ENCODE measurements around the gene NPEPL1. TPM values are rescaled to one million over a fixed set of nuclear protein-coding genes. Genes with fewer than 3 reads are reported as not detected.

The NPEPL1 gene
- total and polyA plus RNA-seq, 2 donors (not counting 3 experiments of a cell fraction or from before 2014, with no cell fraction given) = 22.5 to 40.8 TPM

- BruUV-seq (replicated peaks) = no TSS peak
- ChIA-PET CTCF (no interaction called here), POLR2A (no interaction called here)
- Histone ChIP-seq H3K4me3 (replicated peaks in 1 of 3; ENCODE audit: insufficient read depth in 1 of 3, low read depth in 1 of 3, low read length in 3 of 3) (no peak overlapping the region), H3K27ac (ENCODE audit: insufficient read depth, low read depth, low read length) (no peak overlapping the region), H4K20me1 (replicated peaks; ENCODE audit: control insufficient read depth, extremely low read depth, insufficient read depth, low read length) (no peaks in the 10 kb centered on the region), H3K9me3 (replicated peaks; ENCODE audit: control insufficient read depth, insufficient read depth, low read length) (no peaks in the 10 kb centered on the region), H3K9me1 (replicated peaks; ENCODE audit: control insufficient read depth, extremely low read depth, insufficient read depth, low read length) (no peaks in the 10 kb centered on the region), H3K4me2 (ENCODE audit: insufficient read depth, low read length) (no peak overlapping the region), H3K9ac (replicated peaks; ENCODE audit: extremely low read depth, insufficient read depth, low read length) (no peak overlapping the region), H3K27me3 (ENCODE audit: control insufficient read depth in 2 of 2, insufficient read depth in 2 of 2, low read length in 2 of 2) (no peaks in the 10 kb centered on the region), H2AFZ (ENCODE audit: low read depth, low read length) (no peak overlapping the region), H3K4me1 (ENCODE audit: control insufficient read depth, extremely low read depth, insufficient read depth, low read length) (no peaks in the 10 kb centered on the region), H3K79me2 (ENCODE audit: control insufficient read depth, insufficient read depth, low read length) (no peaks in the 10 kb centered on the region), H3K36me3 (ENCODE audit: control insufficient read depth in 2 of 2, extremely low read depth in 1 of 2, insufficient read depth in 2 of 2, low read length in 2 of 2) (no peaks in the 10 kb centered on the region)
- TF ChIP-seq MAX (IDR thresholded peaks at IDR 0.05; ENCODE audit: insufficient read depth, insufficient read length) = no peak
- intact Hi-C loops (cut with micrococcal nuclease) = no loop called here
- no peak for DNase-seq (ENCODE audit: low read depth, low spot score)
- no peak for FAIRE-seq
- dilution Hi-C loops (cut with MboI; ENCODE audit: extremely low pct_ligation_motif_present, low sequenced_read_pairs) = no loop called here
Observed at GRCh38 chr20:58762120-58762519, 69.5 kb downstream of the NPEPL1 start.

GRCh38 chr20:58763076-58763475 lies 70.5 kb downstream of the NPEPL1 start:
- intact Hi-C loops (cut with micrococcal nuclease) = no loop called here
- FAIRE-seq = no peak
- TF ChIP-seq GATA2 (IDR thresholded peaks at IDR 0.05; ENCODE audit: insufficient read depth, insufficient read length, low read depth, low read length) (no peak), FOS (IDR thresholded peaks at IDR 0.05; ENCODE audit: borderline replicate concordance, insufficient read depth, low read length) (no peak), CTCF (IDR thresholded peaks at IDR 0.05; ENCODE audit: extremely low read depth in 1 of 2, insufficient read depth in 1 of 2, low read depth in 1 of 2, low read length in 2 of 2) (no peak), EZH2 (IDR thresholded peaks at IDR 0.05; ENCODE audit: borderline replicate concordance, low read depth, low read length, severe bottlenecking) (no peak), POLR2A (IDR thresholded peaks at IDR 0.05; ENCODE audit: low read depth, low read length) (no peak), JUN (IDR thresholded peaks at IDR 0.05; ENCODE audit: borderline replicate concordance, insufficient read depth, insufficient read length, low read depth) (no peak), MAX (IDR thresholded peaks at IDR 0.05; ENCODE audit: insufficient read depth, insufficient read length) (no peak), POLR2AphosphoS5 (IDR thresholded peaks at IDR 0.05; ENCODE audit: insufficient read depth, low read depth, low read length) (no peak), MYC (IDR thresholded peaks at IDR 0.05; ENCODE audit: low read depth, low read length) (no peak)
- Histone ChIP-seq H3K36me3 (ENCODE audit: control insufficient read depth in 2 of 2, extremely low read depth in 1 of 2, insufficient read depth in 2 of 2, low read length in 2 of 2) (no peaks in the 10 kb centered on the region), H3K4me1 (ENCODE audit: control insufficient read depth, extremely low read depth, insufficient read depth, low read length) (no peaks in the 10 kb centered on the region), H4K20me1 (replicated peaks; ENCODE audit: control insufficient read depth, extremely low read depth, insufficient read depth, low read length) (no peaks in the 10 kb centered on the region), H3K9me3 (replicated peaks; ENCODE audit: control insufficient read depth, insufficient read depth, low read length) (no peaks in the 10 kb centered on the region), H3K27ac (ENCODE audit: insufficient read depth, low read depth, low read length) (no peak overlapping the region), H3K79me2 (ENCODE audit: control insufficient read depth, insufficient read depth, low read length) (no peaks in the 10 kb centered on the region), H3K9me1 (replicated peaks; ENCODE audit: control insufficient read depth, extremely low read depth, insufficient read depth, low read length) (no peaks in the 10 kb centered on the region), H3K4me2 (ENCODE audit: insufficient read depth, low read length) (no peak overlapping the region), H3K4me3 (replicated peaks in 1 of 3; ENCODE audit: insufficient read depth in 1 of 3, low read depth in 1 of 3, low read length in 3 of 3) (no peak overlapping the region), H2AFZ (ENCODE audit: low read depth, low read length) (no peak overlapping the region), H3K9ac (replicated peaks; ENCODE audit: extremely low read depth, insufficient read depth, low read length) (no peak overlapping the region), H3K27me3 (ENCODE audit: control insufficient read depth in 2 of 2, insufficient read depth in 2 of 2, low read length in 2 of 2) (no peaks in the 10 kb centered on the region)
- ChIA-PET POLR2A (no interaction called here), CTCF (no interaction called here)
- DNase-seq (ENCODE audit: low read depth, low spot score) = no peak
- no TSS peak for BruUV-seq (replicated peaks)
- dilution Hi-C loops (cut with MboI; ENCODE audit: extremely low pct_ligation_motif_present, low sequenced_read_pairs) = no loop called here

All from endothelial cell of umbilical vein (primary cell).